HepG2 (cell line): ENCODE data around the gene CIART. TPM values are rescaled to one million over a fixed set of nuclear protein-coding genes. Genes with fewer than 3 reads are reported as not detected.
A peak's percentile ranks its signal among the peaks of the same experiment; 100 is the strongest.

ENCODE experiments used
- ATAC-seq: fragments of 200-7000 bp; cut with Tn5 transposase; 3 replicates; pipeline ENCODE4 v1.9.1; 2020; ENCODE audit warnings: mild to moderate bottlenecking, moderate library complexity
- BruUV-seq: library from RNA; stranded (reverse); fragments of 400-500 nt; replicated peaks from 2 replicates; lab custom pipeline; 2021; lab: Mats Ljungman, UMichigan
- CTCF ChIA-PET: fragments of 300-600 bp; formaldehyde crosslinking; extraction: SDS; loops from one replicate; lab custom pipeline; 2021; ENCODE audit warnings: low total read pairs, inconsistent platforms, low intra/inter-chr PET ratio; lab: Yijun Ruan, JAX
- POLR2A ChIA-PET: fragments of 350-600 bp; sonication (Branson Sonifier 250); formaldehyde crosslinking; loops from one replicate; lab custom pipeline; 2020; ENCODE audit warnings: antibody characterized with exemption, inconsistent platforms; lab: Yijun Ruan, JAX
- DNase-seq: peaks from one replicate; pipeline ENCODE4 v3.0.0-alpha.2; 2015; ENCODE audit warnings: low spot score
- FAIRE-seq: peaks from 3 replicates; lab custom pipeline; 2011; peaks lifted over from hg19 to GRCh38; lab: Jason Lieb, UNC
- H2AFZ ChIP-seq: one replicate; pipeline ENCODE4 v1.6.1; 2011; ENCODE audit warnings: low read length, inconsistent platforms
- H3K27ac ChIP-seq: fragments of 300-600 bp; 3 replicates; pipeline ENCODE4 v1.8.0; 2011; ENCODE audit warnings: mixed run types, mild to moderate bottlenecking, mixed read lengths, low read length, inconsistent platforms; ENCODE audit not compliant: insufficient read depth; ENCODE audit errors: extremely low read length
- H3K27me3 ChIP-seq, 2 experiments: fragments of 200-600 bp in 1 of 2; 2 replicates in 1 of 2; 3 replicates in 1 of 2; pipeline versions ENCODE4 v1.6.0 to v1.8.0; 2011; ENCODE audit warnings: low read length in 2 of 2, mild to moderate bottlenecking in 2 of 2, moderate library complexity in 2 of 2, inconsistent platforms in 1 of 2; ENCODE audit not compliant: insufficient read depth in 2 of 2, control insufficient read depth in 1 of 2
- H3K36me3 ChIP-seq, 2 experiments: fragments of 200-600 bp in 1 of 2; replicated peaks in 1 of 2; 2 replicates in 1 of 2; 3 replicates in 1 of 2; pipeline versions ENCODE4 v1.5.1 to v1.8.0; 2011; ENCODE audit warnings: low read length in 2 of 2, inconsistent platforms in 1 of 2; ENCODE audit not compliant: insufficient read depth in 2 of 2, control insufficient read depth in 1 of 2
- H3K4me1 ChIP-seq: 2 replicates; pipeline ENCODE4 v1.5.1; 2012; ENCODE audit warnings: low read length, inconsistent platforms; ENCODE audit not compliant: insufficient read depth
- H3K4me2 ChIP-seq: 2 replicates; pipeline ENCODE4 v1.6.0; 2011; ENCODE audit warnings: low read depth, low read length, inconsistent platforms
- H3K4me3 ChIP-seq, 3 experiments: fragments of 200-600 bp in 1 of 3; sonication (generic), shearing (Covaris generic) in 1 of 3; replicated peaks in 1 of 3; 2 replicates each; pipeline ENCODE4 v1.5.1; 2011 to 2016; ENCODE audit warnings: low read length in 3 of 3, inconsistent platforms in 2 of 3, low read depth in 2 of 3, mild to moderate bottlenecking in 2 of 3, control low read depth in 1 of 3, mixed read lengths in 1 of 3; ENCODE audit not compliant: insufficient read depth in 1 of 3
- H3K79me2 ChIP-seq: one replicate; pipeline ENCODE4 v1.6.1; 2011; ENCODE audit warnings: low read length, inconsistent platforms; ENCODE audit not compliant: insufficient read depth
- H3K9ac ChIP-seq: 2 replicates; pipeline ENCODE4 v1.6.0; 2011; ENCODE audit warnings: mild to moderate bottlenecking, low read depth, low read length, inconsistent platforms; ENCODE audit not compliant: insufficient read depth
- H3K9me3 ChIP-seq: 2 replicates; pipeline ENCODE4 v1.5.1; 2012; ENCODE audit warnings: mild to moderate bottlenecking, low read length
- H4K20me1 ChIP-seq: 2 replicates; pipeline ENCODE4 v1.6.0; 2011; ENCODE audit warnings: inconsistent platforms, mild to moderate bottlenecking, low read length, moderate library complexity; ENCODE audit not compliant: insufficient read depth
- ASH2L ChIP-seq: fragments of 300-600, 200-600 bp; sonication (generic); IDR thresholded peaks from 2 replicates; pipeline ENCODE4 v1.7.0; 2017; ENCODE audit warnings: low read depth, mild to moderate bottlenecking, moderate library complexity, mixed read lengths, low read length; ENCODE audit not compliant: insufficient read length
- CBFB ChIP-seq: sonication (generic); formaldehyde crosslinking; IDR thresholded peaks from 2 replicates; pipeline ENCODE4 v1.4.0; 2020; ENCODE audit warnings: missing genetic modification reagents
- CEBPB ChIP-seq: IDR thresholded peaks from 2 replicates; pipeline ENCODE4 v1.6.1; 2011; ENCODE audit warnings: low read depth, low read length, improper control_type of control experiment, borderline replicate concordance
- CENPX ChIP-seq: sonication (generic); formaldehyde crosslinking; IDR thresholded peaks from 2 replicates; pipeline ENCODE4 v1.9.0; 2021; ENCODE audit warnings: mild to moderate bottlenecking, missing genetic modification reagents, moderate library complexity
- FOXC1 ChIP-seq: sonication (generic); formaldehyde crosslinking; IDR thresholded peaks from 2 replicates; pipeline ENCODE4 v1.8.0; 2022; ENCODE audit warnings: mild to moderate bottlenecking, missing genetic modification reagents, borderline replicate concordance
- HOXA3 ChIP-seq: sonication (generic); formaldehyde crosslinking; IDR thresholded peaks from 2 replicates; pipeline ENCODE4 v1.5.0; 2020; ENCODE audit warnings: missing genetic modification reagents
- KLF13 ChIP-seq: sonication (generic); formaldehyde crosslinking; IDR thresholded peaks from 2 replicates; pipeline ENCODE4 v1.4.0; 2020; ENCODE audit warnings: mild to moderate bottlenecking, missing genetic modification reagents
- POLR2AphosphoS5 ChIP-seq: IDR thresholded peaks from 2 replicates; pipeline ENCODE4 v1.6.1; 2012; ENCODE audit warnings: low read depth, low read length
- RARG ChIP-seq: sonication (generic); formaldehyde crosslinking; IDR thresholded peaks from 2 replicates; pipeline ENCODE4 v1.4.0; 2020; ENCODE audit warnings: low read depth, mild to moderate bottlenecking, missing genetic modification reagents
- SMAD1 ChIP-seq: sonication (generic); formaldehyde crosslinking; IDR thresholded peaks from 2 replicates; pipeline ENCODE4 v1.4.0; 2020; ENCODE audit warnings: missing genetic modification reagents, low read depth, mild to moderate bottlenecking, borderline replicate concordance
- SP1 ChIP-seq, 2 experiments: fragments of 450-650 bp in 1 of 2; sonication (generic) in 1 of 2; formaldehyde crosslinking in 1 of 2; IDR thresholded peaks; 2 replicates each; pipeline versions ENCODE4 v1.4.0 to v1.6.1; 2016 to 2020; ENCODE audit warnings: missing genetic modification reagents in 1 of 2
- THAP11 ChIP-seq: IDR thresholded peaks from 2 replicates; pipeline ENCODE4 v1.6.1; 2016; ENCODE audit warnings: missing biosample characterization, missing genetic modification reagents
- ZBTB3 ChIP-seq: sonication (generic); formaldehyde crosslinking; IDR thresholded peaks from 2 replicates; pipeline ENCODE4 v1.4.0; 2020; ENCODE audit warnings: low read depth, mild to moderate bottlenecking, moderate library complexity, missing genetic modification reagents, borderline replicate concordance
- ZBTB8A ChIP-seq: sonication (generic); formaldehyde crosslinking; IDR thresholded peaks from 2 replicates; pipeline ENCODE4 v1.4.0; 2020; ENCODE audit warnings: mild to moderate bottlenecking, low read depth, missing genetic modification reagents, borderline replicate concordance
- ZFP36L2 ChIP-seq: sonication (generic); formaldehyde crosslinking; IDR thresholded peaks from 2 replicates; pipeline ENCODE4 v1.4.0; 2020; ENCODE audit warnings: missing genetic modification reagents
- ZNF136 ChIP-seq: sonication (generic); formaldehyde crosslinking; IDR thresholded peaks from 2 replicates; pipeline ENCODE4 v1.8.1; 2022; ENCODE audit warnings: low read depth, mild to moderate bottlenecking, moderate library complexity, missing genetic modification reagents
- ZNF20 ChIP-seq: sonication (generic); formaldehyde crosslinking; IDR thresholded peaks from 2 replicates; pipeline ENCODE4 v1.4.0; 2020; ENCODE audit warnings: mild to moderate bottlenecking, moderate library complexity, missing genetic modification reagents
- ZNF331 ChIP-seq: sonication (generic); formaldehyde crosslinking; IDR thresholded peaks from 2 replicates; pipeline ENCODE4 v1.4.0; 2020; ENCODE audit warnings: missing genetic modification reagents
- WGBS: methylation state at CpG from one replicate; pipeline ENCODE4 v1.1.6; 2017; ENCODE audit warnings: low lambda C conversion rate; 5-methylcytosine and 5-hydroxymethylcytosine counted together
- in situ Hi-C: cut with HindIII; loops from 2 replicates; pipeline ENCODE4 v1.10.0; 2017; ENCODE audit warnings: low pct_unique_long_range_greater_than_20kb; ENCODE audit not compliant: extremely low pct_ligation_motif_present
- intact Hi-C: fragments of 100-400 bp; cut with micrococcal nuclease; formaldehyde crosslinking; loops from one replicate; pipeline ENCODE4 v1.10.0; 2022; ENCODE audit not compliant: unreplicated experiment
- polyA plus RNA-seq, 8 experiments: library from polyadenylated mRNA; depleted of rRNA in 3 of 8; stranded (reverse) in 7 of 8; unstranded in 1 of 8; fragments of >200 nt; fragmentation: Illumina TruSeq in 4 of 8; extraction: Trizol in 4 of 8; gene quantifications; 2 replicates each; pipeline versions ENCODE4 v1.2.1 to v1.2.3, GENCODE V29; 2011 to 2016; ENCODE audit warnings: low read depth in 4 of 8, missing spikeins in 1 of 8, mixed read lengths in 1 of 8; ENCODE audit not compliant: insufficient read depth in 1 of 8
- total RNA-seq, 5 experiments: library from RNA; depleted of rRNA; stranded (reverse); fragments of >200 nt; fragmentation: Illumina TruSeq; extraction: Trizol; gene quantifications; 2 replicates each; pipeline ENCODE4 v1.2.3, GENCODE V29; 2016; ENCODE audit warnings: low read depth in 1 of 5
- TF ChIP-seq, protein P1 (sequence below): sonication (generic); formaldehyde crosslinking; IDR thresholded peaks from 2 replicates; pipeline ENCODE4 v1.9.0; 2022; ENCODE audit warnings: missing genetic modification reagents, mild to moderate bottlenecking, borderline replicate concordance
- TF ChIP-seq, protein P2 (sequence below): fragments of 450-650 bp; IDR thresholded peaks from 2 replicates; pipeline ENCODE4 v1.6.1; 2017
- TF ChIP-seq, protein P3 (sequence below): sonication (generic); formaldehyde crosslinking; IDR thresholded peaks from 2 replicates; pipeline ENCODE4 v1.8.1; 2023; ENCODE audit warnings: missing genetic modification reagents, inconsistent platforms, borderline replicate concordance

Gene CIART
- total and polyA plus RNA-seq, 2 of the 13 experiments (the other 11 are each of a cell fraction or from before 2014, with no cell fraction given), result 0.58 TPM; not detected in 1

DNA sequence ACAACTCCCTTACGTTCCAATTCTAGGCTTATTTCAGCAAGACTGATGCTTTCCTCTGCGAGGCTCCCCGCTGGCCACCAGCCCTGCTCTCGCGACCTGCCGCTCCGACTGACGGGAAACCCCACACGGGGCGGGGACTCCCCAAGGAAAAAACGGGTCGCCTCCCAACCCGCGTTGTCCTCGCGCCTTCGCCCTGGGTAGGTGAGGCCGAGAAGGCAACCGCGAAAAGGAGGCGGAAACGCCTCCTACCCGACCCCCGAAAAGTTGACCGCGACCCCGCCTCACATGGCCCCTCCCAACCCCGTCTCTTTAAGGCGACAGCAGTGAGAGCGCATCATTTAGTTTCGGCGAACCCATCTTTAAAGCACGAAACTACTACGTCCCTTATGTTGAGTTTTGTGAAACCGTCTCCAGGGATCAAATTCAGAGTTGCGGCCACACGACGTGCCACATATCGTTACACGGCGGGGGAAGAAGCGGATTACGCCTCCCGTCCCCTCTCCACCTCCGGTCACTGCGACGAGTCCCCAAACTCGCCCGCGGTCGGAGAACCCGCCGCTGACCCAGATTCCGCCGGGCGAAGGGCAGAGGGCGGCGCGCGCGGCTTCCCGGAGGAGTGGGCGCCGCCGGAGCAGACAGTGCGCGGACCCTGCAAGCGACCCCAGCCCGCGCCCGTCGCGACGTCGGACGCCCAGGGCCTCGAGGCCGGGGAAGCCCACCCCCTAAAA is 47.6 kb upstream of the CIART start:
- peaks cover 26% of the 10 kb centered on the region for H3K4me1 ChIP-seq
- POLR2A ChIA-PET, result interaction anchor here (1.6 kb wide), 1 partner anchor 90 kb away, joined by 3 read pairs; no protein-coding TSS in a partner anchor
- in situ Hi-C loops, result no loop called here
- H3K27me3 ChIP-seq, result no peaks in the 10 kb centered on the region; a peak in 2 of 5 replicates
- CTCF ChIA-PET, result interaction anchor here (1.0 kb wide), 1 partner anchor 48 kb away, joined by 3 read pairs; no protein-coding TSS in a partner anchor
- DNase-seq (peak; percentile 51), ATAC-seq (peak; percentile 65), FAIRE-seq (no peak)
- H3K4me3 ChIP-seq, result peak overlapping the region; percentile 83 to 93 (median 84)
- no peaks in the 10 kb centered on the region for H4K20me1 ChIP-seq
- no peaks in the 10 kb centered on the region for H3K9me3 ChIP-seq
- WGBS, result under 1% methylated on average over 37 of the region's 78 CpGs
- peak overlapping the region; percentile 90 for H3K9ac ChIP-seq
- H3K27ac ChIP-seq, result peak overlapping the region; percentile 88
- intact Hi-C loops, result no loop called here
- H3K36me3 ChIP-seq, result 0 out of 5 replicates have a peak, but pooled peaks cover 0 to 1% of the 10 kb centered on the region in 2 experiments
- TSS peak; percentile 88 for BruUV-seq
- H3K4me2 ChIP-seq, result peak overlapping the region; percentile 72
- peak overlapping the region; percentile 49 for H2AFZ ChIP-seq
- peaks cover 47% of the 10 kb centered on the region for H3K79me2 ChIP-seq
- TF ChIP-seq ZNF331 (CRISPR knock-in tag) (no peak), POLR2AphosphoS5 (peak; percentile 63; the same call in 1 of the 2 replicates), FOXC1 (no peak), THAP11 (CRISPR knock-in tag) (peak; percentile 32; the same call in 1 of the 2 replicates), CENPX (no peak), CBFB (CRISPR knock-in tag) (no peak), SMAD1 (no peak), HOXA3 (CRISPR knock-in tag) (peak; percentile 47), SP1 (IDR thresholded peaks at IDR 0.05) (no peak), SP1 (CRISPR knock-in tag; IDR thresholded peaks at IDR 0.05) (no peak), ZBTB8A (CRISPR knock-in tag) (no peak), ZNF20 (no peak), KLF13 (CRISPR knock-in tag) (no peak), ZNF136 (CRISPR knock-in tag) (no peak), RARG (CRISPR knock-in tag) (no peak), CEBPB (no peak), ZFP36L2 (CRISPR knock-in tag) (no peak), ASH2L (peak; percentile 88), ZBTB3 (CRISPR knock-in tag) (no peak)
- TF ChIP-seq, protein P1, sequence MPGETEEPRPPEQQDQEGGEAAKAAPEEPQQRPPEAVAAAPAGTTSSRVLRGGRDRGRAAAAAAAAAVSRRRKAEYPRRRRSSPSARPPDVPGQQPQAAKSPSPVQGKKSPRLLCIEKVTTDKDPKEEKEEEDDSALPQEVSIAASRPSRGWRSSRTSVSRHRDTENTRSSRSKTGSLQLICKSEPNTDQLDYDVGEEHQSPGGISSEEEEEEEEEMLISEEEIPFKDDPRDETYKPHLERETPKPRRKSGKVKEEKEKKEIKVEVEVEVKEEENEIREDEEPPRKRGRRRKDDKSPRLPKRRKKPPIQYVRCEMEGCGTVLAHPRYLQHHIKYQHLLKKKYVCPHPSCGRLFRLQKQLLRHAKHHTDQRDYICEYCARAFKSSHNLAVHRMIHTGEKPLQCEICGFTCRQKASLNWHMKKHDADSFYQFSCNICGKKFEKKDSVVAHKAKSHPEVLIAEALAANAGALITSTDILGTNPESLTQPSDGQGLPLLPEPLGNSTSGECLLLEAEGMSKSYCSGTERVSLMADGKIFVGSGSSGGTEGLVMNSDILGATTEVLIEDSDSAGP (CRISPR knock-in tag), result peak; percentile 90
- TF ChIP-seq, protein P2, sequence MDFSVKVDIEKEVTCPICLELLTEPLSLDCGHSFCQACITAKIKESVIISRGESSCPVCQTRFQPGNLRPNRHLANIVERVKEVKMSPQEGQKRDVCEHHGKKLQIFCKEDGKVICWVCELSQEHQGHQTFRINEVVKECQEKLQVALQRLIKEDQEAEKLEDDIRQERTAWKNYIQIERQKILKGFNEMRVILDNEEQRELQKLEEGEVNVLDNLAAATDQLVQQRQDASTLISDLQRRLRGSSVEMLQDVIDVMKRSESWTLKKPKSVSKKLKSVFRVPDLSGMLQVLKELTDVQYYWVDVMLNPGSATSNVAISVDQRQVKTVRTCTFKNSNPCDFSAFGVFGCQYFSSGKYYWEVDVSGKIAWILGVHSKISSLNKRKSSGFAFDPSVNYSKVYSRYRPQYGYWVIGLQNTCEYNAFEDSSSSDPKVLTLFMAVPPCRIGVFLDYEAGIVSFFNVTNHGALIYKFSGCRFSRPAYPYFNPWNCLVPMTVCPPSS, result no peak
- TF ChIP-seq, protein P3, sequence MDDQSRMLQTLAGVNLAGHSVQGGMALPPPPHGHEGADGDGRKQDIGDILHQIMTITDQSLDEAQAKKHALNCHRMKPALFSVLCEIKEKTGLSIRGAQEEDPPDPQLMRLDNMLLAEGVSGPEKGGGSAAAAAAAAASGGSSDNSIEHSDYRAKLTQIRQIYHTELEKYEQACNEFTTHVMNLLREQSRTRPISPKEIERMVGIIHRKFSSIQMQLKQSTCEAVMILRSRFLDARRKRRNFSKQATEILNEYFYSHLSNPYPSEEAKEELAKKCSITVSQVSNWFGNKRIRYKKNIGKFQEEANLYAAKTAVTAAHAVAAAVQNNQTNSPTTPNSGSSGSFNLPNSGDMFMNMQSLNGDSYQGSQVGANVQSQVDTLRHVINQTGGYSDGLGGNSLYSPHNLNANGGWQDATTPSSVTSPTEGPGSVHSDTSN (CRISPR knock-in tag), result no peak
